ENCODE results near the gene HILPDA.

DNA sequence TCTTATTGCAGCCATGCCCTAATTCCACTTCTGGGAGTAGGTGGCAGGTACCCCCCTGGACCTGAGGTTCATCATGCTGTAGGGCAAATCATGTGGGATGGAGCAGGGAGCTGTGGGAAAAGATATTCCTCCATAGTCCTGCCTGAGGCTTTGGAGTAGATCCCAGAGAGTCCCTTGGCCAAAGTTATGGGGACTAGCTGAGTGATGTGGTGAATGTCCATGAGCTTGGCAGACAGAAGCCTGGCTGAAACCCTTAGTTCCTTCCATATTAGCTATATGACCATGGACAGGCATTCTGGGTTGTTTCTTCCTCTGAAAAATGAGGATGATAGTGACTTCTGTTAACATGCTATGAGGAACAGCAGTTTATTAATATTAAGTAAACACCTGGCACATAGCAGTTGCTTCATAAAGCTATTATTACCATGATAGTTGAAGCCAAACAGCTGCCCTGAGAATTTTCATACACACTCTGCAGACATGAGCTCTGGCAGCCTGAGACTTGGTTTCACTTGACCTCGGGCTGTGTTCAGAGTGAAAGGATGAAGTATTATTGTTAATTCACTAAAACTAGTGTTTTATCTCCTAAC, 30.9 kb upstream of the HILPDA start:
- TF ChIP-seq, protein P1, sequence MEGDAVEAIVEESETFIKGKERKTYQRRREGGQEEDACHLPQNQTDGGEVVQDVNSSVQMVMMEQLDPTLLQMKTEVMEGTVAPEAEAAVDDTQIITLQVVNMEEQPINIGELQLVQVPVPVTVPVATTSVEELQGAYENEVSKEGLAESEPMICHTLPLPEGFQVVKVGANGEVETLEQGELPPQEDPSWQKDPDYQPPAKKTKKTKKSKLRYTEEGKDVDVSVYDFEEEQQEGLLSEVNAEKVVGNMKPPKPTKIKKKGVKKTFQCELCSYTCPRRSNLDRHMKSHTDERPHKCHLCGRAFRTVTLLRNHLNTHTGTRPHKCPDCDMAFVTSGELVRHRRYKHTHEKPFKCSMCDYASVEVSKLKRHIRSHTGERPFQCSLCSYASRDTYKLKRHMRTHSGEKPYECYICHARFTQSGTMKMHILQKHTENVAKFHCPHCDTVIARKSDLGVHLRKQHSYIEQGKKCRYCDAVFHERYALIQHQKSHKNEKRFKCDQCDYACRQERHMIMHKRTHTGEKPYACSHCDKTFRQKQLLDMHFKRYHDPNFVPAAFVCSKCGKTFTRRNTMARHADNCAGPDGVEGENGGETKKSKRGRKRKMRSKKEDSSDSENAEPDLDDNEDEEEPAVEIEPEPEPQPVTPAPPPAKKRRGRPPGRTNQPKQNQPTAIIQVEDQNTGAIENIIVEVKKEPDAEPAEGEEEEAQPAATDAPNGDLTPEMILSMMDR (IDR thresholded peaks at IDR 0.05): no peak
- TF ChIP-seq POLR2AphosphoS5 (IDR thresholded peaks at IDR 0.05): no peak

Data from prostate gland (tissue), 2 donors.